NCI-H2227 treated with DMSO at 0.1 percent for 48 hours (cell line): ENCODE results near the gene PSME4.
"Not testable (repeated sequence)": the region's sequence is repeated elsewhere in the genome, so short reads cannot be mapped to it uniquely, and the experiment has no call there.

Source experiments
- DNase-seq: peaks from one replicate; lab custom pipeline; 2025; lab: John Stamatoyannopoulos, UW

PSME4 gene

DNA sequence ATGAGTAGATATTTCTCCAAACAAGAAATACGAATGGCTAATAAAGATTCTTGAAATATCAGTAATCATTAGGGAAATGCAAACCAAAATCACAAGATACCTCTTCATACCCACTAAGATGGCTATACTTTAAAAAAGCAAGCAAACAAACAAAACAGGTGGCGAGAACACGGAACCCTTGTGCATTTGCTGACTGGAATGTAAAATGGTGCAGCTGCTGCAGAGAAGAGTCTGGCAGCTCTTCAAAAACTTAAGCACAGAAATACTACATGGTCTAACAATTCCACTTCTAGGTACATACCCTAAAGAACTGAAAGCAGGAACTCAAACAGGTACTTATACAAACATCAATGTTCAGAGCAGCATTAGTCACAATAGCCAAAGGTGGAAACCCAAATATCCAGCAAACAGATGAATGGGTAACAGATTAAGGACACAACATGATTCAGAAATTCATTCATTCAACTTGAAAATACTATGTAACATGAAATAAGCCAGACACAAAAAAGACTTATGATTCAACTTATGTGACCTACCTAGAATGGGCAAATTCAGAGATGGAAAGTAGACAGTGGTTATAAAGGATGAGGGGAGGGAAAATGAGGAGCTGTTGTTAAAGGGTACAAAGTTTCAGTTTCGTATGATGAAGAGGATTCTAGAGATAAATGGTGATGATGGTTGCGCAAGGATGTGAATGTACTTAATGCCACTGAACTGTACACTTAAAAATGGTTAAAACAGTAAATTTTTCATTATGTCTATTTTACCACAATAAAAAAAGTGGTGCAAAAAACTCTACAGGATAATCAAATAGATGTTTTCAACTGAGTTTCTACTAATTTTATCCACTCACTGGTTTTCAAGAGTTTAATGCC lies 84.2 kb downstream of the PSME4 start:
- DNase-seq, result no peak

DNA sequence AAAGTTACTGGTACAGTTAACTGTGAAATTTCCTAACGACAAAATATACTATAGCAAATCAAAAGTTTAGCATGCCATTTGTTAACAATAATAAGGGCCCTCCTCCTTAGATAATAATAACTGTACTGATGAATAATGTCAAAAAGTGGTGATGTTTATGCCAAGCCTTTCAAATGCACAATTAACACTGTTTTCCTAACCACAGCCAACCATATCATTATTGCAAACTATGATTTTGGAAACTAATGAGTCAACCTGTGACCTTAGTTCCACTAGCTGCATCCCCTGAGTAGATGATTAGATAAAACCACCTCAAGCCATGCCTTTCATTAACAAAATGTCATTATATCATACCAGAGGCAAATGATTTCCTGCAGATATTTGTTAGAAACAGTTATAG lies 85.9 kb downstream of the PSME4 start:
- DNase-seq, result no peak

DNA sequence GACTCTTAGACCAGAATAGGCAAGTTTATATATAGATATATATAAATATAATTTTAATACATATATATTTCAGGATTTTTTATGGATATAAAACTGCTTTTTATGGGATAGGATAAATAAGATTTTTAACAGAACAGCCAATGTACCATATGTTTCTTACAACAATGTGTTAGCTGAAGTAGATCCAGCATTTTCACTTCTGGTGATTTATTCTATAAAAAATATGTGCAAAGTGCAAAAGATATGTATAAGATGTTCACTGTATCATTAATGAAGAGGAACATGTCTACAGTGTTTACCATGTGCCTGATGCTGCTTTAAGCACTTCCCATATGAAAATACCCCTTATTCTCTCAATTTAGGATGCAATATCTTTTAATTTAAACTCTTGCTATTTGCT lies 88.8 kb downstream of the PSME4 start:
- DNase-seq, result no peak

DNA sequence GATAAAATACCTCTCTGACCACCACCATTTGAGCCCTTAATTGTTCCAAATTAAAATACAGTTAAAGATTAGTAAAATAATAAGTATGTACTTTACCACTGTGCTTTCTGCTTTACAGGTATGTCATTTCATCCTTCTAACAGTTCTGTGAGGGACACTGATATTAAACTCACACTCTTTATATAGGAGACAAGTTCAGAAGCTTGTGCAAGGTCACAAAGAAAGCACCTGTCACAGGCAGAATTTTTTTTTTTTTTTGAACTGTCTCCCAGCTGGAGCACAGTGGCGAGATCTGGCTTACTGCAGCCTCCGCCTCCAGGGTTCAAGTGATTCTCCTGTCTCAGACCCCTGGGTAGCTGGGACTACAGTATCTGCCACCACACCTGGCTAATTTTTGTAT lies 89.4 kb downstream of the PSME4 start:
- DNase-seq, result no peak

DNA sequence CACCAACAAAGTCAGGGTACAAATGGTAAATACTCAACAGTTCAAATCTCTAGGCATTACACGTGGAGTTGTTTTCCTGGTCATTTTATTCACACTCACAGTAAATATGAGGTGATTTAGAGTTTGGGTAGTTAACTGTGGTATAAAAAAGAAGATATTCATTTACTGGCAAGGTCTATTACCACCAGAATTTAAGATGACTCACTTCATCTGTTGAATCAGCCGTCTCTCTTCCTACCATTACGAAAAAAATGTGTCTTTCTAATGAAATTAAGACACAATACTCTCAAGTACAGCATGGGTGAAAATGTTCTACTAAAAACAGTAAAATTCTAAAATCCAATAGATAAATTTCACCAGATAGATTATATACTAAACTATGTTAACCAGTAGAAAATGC lies 90.0 kb downstream of the PSME4 start:
- DNase-seq, result no peak

DNA sequence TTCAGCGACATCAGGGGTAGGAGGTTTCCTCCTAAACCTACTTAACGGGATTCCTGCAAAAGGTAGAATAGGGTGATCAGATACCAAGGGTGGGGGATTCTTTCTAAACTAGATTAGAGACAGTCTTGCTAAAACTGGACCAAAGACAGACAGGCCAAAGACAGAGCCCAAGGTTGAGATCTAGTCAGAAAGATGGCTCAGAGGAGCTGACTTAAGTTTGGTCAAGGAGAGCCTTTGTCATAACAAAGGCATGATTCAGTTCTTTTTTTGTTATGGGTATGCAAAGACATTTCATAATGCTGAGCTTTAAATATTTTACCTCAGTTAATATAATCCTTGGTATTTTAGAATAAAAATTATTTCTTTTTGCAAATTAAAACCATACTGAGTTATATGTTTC lies 93.2 kb downstream of the PSME4 start:
- DNase-seq, result no peak

- no peak for DNase-seq
These were observed 93.7 kb downstream of the PSME4 start for GRCh38 chr2:53877112-53877511.

DNA sequence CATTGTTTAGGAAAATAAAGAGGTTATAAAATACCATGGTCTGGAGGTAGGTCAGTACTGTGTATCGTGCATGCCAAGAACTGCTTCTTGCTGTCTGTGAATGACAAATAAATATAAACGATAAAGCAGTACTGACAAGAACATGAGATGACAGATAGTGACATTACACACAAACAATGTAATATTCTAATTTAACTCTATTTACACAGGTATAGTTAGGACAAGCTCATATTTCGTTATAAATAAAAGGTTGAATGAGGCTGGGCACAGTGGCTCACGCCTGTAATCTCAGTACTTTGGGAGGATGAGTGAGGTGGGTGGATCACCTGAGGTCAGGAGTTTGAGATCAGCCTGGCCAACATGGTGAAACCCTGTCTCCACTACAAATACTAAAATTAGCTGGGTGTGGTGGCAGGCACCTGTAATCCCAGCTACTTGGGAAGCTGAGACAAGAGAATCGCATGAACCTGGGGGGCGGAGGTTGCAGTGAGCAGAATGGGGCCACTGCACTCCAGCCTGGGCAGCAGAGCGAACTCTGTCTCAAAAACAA lies 96.3 kb downstream of the PSME4 start:
- no peak for DNase-seq

DNA sequence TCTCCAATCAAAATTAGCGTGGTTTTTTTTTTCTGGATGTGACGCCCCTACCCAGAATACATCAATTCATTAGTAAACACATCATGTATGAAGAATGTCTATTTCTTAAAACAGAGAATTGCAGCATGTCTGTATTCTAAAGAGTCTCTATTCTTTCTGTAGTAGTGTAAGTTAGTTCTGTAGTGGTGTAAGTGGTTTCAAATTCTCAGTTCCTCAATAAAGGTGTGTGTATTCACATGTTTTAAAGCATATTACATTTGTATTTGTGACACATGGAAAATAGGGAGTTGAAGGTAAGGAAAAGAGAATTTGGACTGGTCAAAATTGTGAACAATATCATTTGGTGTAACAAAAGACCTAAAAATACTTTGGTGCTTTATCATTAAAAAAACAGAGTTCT lies 103.0 kb downstream of the PSME4 start:
- no peak for DNase-seq

DNA sequence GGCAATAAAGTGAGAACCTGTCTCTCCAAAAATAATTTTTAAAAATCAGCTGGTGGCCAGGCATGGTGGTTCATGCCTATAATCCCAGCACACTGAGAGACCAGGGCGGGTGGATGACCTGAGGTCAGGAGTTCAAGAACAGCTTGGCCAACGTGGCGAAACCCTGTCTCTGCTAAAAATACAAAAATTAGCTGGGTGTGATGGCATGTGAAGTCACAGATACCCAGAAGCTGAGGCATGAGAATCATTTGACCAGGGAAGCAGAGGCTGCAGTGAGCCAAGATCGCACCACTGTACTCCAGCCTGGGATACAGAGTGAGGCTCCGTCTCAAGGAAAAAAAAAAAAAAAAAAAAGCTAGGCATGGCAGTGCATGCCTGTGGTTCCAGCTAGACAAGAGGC lies 103.6 kb downstream of the PSME4 start:
- DNase-seq, result no peak

DNA sequence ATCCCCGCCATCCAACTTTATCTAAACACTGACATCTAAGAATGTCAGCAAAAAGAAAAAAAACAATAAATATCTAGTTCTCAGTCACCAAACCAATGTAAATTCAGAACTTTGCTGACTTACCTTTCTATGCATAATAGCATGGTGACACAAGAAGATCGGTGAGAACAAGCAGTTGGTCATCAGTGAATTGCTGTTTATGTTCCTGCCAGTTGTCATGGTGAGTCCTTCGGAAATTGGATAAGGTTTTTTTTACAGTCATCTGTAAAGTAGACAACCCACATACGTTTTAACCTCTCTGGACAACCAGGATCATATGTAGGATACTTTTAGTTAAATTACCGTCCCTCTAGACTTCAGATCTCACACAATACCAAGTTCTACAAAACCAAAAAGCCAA lies 104.8 kb downstream of the PSME4 start:
- DNase-seq, result no peak

DNA sequence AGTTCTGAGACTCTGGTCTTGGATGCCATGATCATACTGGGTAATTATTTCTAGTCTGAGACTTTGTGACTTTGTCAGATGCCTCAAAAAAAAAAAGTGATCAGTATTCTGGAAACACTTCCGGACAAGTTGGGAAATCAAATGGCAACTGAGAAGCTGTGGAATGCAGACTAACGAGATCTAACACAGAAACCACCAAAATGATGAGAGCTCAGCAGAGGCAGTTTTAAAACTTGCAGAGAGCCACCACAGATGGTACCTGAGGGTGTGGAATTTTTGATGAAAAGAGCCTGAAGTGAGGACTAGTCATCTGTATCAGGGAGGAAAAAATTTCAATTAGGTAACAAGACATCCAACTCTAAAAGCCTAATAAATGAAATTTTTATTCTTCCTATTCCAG lies 105.5 kb downstream of the PSME4 start:
- no peak for DNase-seq

GRCh38 chr2:53863538-53864227 lies 107.1 kb downstream of the PSME4 start:
- no peak for DNase-seq

DNA sequence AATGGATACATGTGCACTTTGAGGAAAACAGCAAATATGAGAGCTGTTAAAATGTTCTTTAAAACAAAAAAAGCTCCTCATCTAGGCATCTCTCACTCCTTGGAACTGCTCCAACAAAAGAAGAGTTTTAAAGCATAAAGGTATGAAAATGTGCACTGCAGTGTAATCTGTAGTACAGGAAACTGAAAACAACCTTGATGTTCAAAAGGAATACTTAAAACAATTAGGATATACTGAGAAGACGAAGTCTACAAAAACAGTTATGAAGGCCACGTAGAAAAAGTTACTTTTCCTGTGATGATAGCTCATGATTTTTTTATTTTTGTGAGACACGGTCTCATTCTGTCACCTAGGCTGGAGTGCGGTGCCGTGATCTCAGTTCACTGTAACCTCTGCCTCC lies 109.0 kb downstream of the PSME4 start:
- DNase-seq, result no peak

GRCh38 chr2:53859206-53860181 lies 111.3 kb downstream of the PSME4 start, which contains the start of gene GPR75:
Gene GPR75, minus strand, starts transcription at chr2:53859967. Its CDS starts 5,211 bp downstream, at chr2:53854756.
- peak; percentile 69 for DNase-seq

- DNase-seq, result no peak
These were observed 114.5 kb downstream of the PSME4 start for GRCh38 chr2:53856272-53856671.

GRCh38 chr2:53854678-53855077 lies 116.1 kb downstream of the PSME4 start:
- DNase-seq, result no peak

DNA sequence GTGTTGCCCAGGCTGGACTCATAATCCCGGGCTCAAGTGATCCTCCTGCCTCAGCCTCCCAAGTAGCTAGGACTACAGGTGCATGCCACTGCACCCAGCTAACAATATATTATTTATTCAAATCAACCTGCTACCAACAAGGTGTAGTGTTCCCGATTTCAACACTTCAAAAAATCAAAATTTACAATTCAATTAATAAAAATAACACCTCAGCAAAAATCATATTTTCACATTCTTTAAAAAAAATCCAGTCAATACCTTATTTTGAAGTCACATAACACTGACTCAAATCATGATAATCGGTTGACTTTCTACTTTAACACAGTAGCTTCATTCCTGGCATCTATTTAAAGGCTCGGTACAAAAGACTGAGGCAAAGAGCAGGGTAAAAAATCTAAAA lies 118.3 kb downstream of the PSME4 start:
- DNase-seq, result no peak

DNA sequence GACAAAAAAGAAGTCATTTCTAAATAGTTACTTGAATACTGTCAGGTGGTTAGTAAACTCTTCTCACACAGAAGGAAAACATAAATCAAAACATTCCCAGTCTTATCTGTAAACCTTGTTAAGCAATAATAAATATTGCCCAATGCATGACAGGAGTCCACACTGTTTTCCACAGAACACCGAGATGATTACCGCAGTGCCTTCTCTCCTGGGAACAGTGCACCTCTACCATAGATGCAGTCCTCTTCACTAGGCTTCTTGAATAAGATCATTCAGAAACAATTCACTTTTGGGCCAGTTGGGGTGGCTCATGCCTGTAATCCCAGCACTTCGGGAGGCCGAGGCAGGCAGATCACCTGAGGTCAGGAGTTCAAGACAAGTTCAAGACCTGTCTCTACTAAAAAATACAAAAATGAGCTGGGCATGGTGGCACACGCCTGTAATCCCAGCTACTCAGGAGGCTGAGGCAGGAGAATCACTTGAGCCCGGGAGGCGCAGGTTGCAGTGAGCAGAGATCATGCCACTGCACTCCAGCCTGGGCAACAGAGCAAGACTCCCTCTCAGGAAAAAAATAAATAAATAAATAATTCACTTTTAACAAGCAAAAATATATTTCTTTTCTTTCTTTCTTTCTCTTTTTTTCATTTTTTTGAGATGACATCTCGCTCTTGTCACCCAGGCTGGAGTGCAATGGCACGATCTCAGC lies 119.6 kb downstream of the PSME4 start:
- DNase-seq, result not testable (repeated sequence)

GRCh38 chr2:53848062-53848461 lies 122.7 kb downstream of the PSME4 start:
- no peak for DNase-seq

DNA sequence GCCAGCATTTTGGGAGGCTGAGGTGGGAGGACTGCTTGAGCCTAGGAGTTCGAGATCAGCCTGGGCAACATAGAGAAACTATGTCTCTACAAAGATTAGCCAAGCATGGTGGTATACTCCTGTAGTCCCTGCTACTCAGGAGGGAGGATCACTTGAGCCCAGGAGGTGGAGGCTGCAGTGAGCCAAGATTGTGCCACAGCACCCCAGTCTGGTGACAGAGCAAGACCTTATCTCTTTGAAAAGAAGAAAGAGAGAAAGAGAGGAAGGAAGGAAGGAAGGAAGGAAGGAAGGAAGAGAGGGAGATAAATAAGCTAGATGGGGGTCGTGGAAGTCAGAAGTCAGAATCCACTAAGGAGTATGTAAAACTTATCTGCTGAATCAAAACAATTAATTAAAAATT lies 127.2 kb downstream of the PSME4 start:
- no peak for DNase-seq
